Measurements from ENCODE around the gene MLN.

Gene MLN

GRCh38 chr6:33748841-33749240, 55.0 kb downstream of the MLN start:
- no peak overlapping the region for H3K4me2 ChIP-seq (ENCODE audit: low read depth, low read length, poor library complexity, severe bottlenecking)
- no peak overlapping the region for H2AFZ ChIP-seq (ENCODE audit: low read length)
- H3K79me2 ChIP-seq (ENCODE audit: insufficient read depth, low read length) = no peaks in the 10 kb centered on the region
- no peak for TF ChIP-seq EZH2phosphoT487 (IDR thresholded peaks at IDR 0.05; ENCODE audit: borderline replicate concordance)
- no peak for TF ChIP-seq CTCF (conservative IDR thresholded peaks at IDR 0.05; ENCODE audit: low read length)
- H3K4me1 ChIP-seq (ENCODE audit: insufficient read depth, low read length, poor library complexity, severe bottlenecking) = peaks cover 23% of the 10 kb centered on the region
- H3K9me3 ChIP-seq (ENCODE audit: insufficient read depth, low read depth, low read length) = no peaks in the 10 kb centered on the region
- no peaks in the 10 kb centered on the region for H4K20me1 ChIP-seq (ENCODE audit: insufficient read depth, low read length, poor library complexity, severe bottlenecking)
- H3K4me3 ChIP-seq (ENCODE audit: low read length, poor library complexity, severe bottlenecking) = no peak overlapping the region
- H3K27me3 ChIP-seq (ENCODE audit: insufficient read depth, low read length, poor library complexity, severe bottlenecking) = no peaks in the 10 kb centered on the region
- no peaks in the 10 kb centered on the region for H3K9me2 ChIP-seq (replicated peaks; ENCODE audit: low read depth, low read length)
- H3K36me3 ChIP-seq (ENCODE audit: insufficient read depth, low read length) = no peaks in the 10 kb centered on the region
- H3F3A ChIP-seq (ENCODE audit: low read depth) = no peaks in the 10 kb centered on the region
- no peak overlapping the region for H3K9ac ChIP-seq (ENCODE audit: low read depth, low read length, poor library complexity, severe bottlenecking)

GRCh38 chr6:33747823-33748222, 56.0 kb downstream of the MLN start:
- H3K4me2 ChIP-seq (ENCODE audit: low read depth, low read length, poor library complexity, severe bottlenecking) = no peak overlapping the region
- no peak overlapping the region for H3K4me3 ChIP-seq (ENCODE audit: low read length, poor library complexity, severe bottlenecking)
- H3K4me1 ChIP-seq (ENCODE audit: insufficient read depth, low read length, poor library complexity, severe bottlenecking) = peaks cover 23% of the 10 kb centered on the region
- H2AFZ ChIP-seq (ENCODE audit: low read length) = no peak overlapping the region
- no peak overlapping the region for H3K9ac ChIP-seq (ENCODE audit: low read depth, low read length, poor library complexity, severe bottlenecking)
- no peaks in the 10 kb centered on the region for H3K36me3 ChIP-seq (ENCODE audit: insufficient read depth, low read length)
- H3K9me3 ChIP-seq (ENCODE audit: insufficient read depth, low read depth, low read length) = no peaks in the 10 kb centered on the region
- TF ChIP-seq EZH2phosphoT487 (IDR thresholded peaks at IDR 0.05; ENCODE audit: borderline replicate concordance) = no peak
- no peak for TF ChIP-seq CTCF (conservative IDR thresholded peaks at IDR 0.05; ENCODE audit: low read length)
- no peaks in the 10 kb centered on the region for H3F3A ChIP-seq (ENCODE audit: low read depth)
- H3K27me3 ChIP-seq (ENCODE audit: insufficient read depth, low read length, poor library complexity, severe bottlenecking) = no peaks in the 10 kb centered on the region
- H4K20me1 ChIP-seq (ENCODE audit: insufficient read depth, low read length, poor library complexity, severe bottlenecking) = no peaks in the 10 kb centered on the region
- no peaks in the 10 kb centered on the region for H3K79me2 ChIP-seq (ENCODE audit: insufficient read depth, low read length)
- no peaks in the 10 kb centered on the region for H3K9me2 ChIP-seq (replicated peaks; ENCODE audit: low read depth, low read length)

GRCh38 chr6:33746651-33747100, 57.1 kb downstream of the MLN start, which contains the start of gene IP6K3:
Gene IP6K3 (minus strand): TSS chr6:33746905. CDS start chr6:33735476, 11,429 bp downstream.
- H3K9me2 ChIP-seq (replicated peaks; ENCODE audit: low read depth, low read length) = no peaks in the 10 kb centered on the region
- TF ChIP-seq CTCF (conservative IDR thresholded peaks at IDR 0.05; ENCODE audit: low read length) (no peak), EZH2phosphoT487 (IDR thresholded peaks at IDR 0.05; ENCODE audit: borderline replicate concordance) (no peak)
- no peak within 1 kb of the TSS for H3K9ac ChIP-seq (ENCODE audit: low read depth, low read length, poor library complexity, severe bottlenecking)
- no peaks in the 10 kb centered on the region for H3F3A ChIP-seq (ENCODE audit: low read depth)
- H3K4me3 ChIP-seq (ENCODE audit: low read length, poor library complexity, severe bottlenecking) = no peak within 1 kb of the TSS
- no peak within 1 kb of the TSS for H2AFZ ChIP-seq (ENCODE audit: low read length)
- no peaks in the 10 kb centered on the region for H3K79me2 ChIP-seq (ENCODE audit: insufficient read depth, low read length)
- no peaks in the 10 kb centered on the region for H4K20me1 ChIP-seq (ENCODE audit: insufficient read depth, low read length, poor library complexity, severe bottlenecking)
- no peaks in the 10 kb centered on the region for H3K27me3 ChIP-seq (ENCODE audit: insufficient read depth, low read length, poor library complexity, severe bottlenecking)
- peaks cover 18% of the 10 kb centered on the region for H3K4me1 ChIP-seq (ENCODE audit: insufficient read depth, low read length, poor library complexity, severe bottlenecking)
- H3K36me3 ChIP-seq (ENCODE audit: insufficient read depth, low read length) = no peaks in the 10 kb centered on the region
- H3K4me2 ChIP-seq (ENCODE audit: low read depth, low read length, poor library complexity, severe bottlenecking) = no peak within 1 kb of the TSS
- no peaks in the 10 kb centered on the region for H3K9me3 ChIP-seq (ENCODE audit: insufficient read depth, low read depth, low read length)
